ENCODE measurements around the gene GNAT3.

Gene GNAT3

DNA sequence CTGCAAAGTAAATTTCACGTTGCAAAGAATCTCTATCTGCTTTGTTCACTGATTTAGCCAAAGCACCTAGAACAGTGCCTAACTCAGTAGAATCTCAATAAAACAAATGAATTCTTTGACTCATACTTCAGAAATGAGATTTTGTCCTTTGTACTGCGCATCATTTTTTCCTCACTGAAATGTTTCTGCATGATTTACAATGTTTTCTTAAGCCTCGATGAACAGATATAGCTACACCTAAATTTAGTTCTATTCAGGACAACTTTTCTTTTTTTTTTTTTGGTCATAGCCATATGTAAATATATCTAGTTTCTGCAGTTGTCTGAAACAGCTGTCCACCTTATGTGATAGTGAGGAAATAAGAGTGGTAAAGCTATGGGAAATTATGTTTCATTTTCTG, 15.3 kb downstream of the GNAT3 start:
- H3K4me3 ChIP-seq (ENCODE audit: low read depth, low read length): no peak overlapping the region
- DNase-seq (ENCODE audit: low read depth): no peak
- TF ChIP-seq, protein P1, sequence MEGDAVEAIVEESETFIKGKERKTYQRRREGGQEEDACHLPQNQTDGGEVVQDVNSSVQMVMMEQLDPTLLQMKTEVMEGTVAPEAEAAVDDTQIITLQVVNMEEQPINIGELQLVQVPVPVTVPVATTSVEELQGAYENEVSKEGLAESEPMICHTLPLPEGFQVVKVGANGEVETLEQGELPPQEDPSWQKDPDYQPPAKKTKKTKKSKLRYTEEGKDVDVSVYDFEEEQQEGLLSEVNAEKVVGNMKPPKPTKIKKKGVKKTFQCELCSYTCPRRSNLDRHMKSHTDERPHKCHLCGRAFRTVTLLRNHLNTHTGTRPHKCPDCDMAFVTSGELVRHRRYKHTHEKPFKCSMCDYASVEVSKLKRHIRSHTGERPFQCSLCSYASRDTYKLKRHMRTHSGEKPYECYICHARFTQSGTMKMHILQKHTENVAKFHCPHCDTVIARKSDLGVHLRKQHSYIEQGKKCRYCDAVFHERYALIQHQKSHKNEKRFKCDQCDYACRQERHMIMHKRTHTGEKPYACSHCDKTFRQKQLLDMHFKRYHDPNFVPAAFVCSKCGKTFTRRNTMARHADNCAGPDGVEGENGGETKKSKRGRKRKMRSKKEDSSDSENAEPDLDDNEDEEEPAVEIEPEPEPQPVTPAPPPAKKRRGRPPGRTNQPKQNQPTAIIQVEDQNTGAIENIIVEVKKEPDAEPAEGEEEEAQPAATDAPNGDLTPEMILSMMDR (IDR thresholded peaks at IDR 0.05; ENCODE audit: low read depth, low read length, missing control alignments): no peak
- in situ Hi-C loops (cut with HindIII; ENCODE audit: low sequenced_read_pairs): no loop called here

DNA sequence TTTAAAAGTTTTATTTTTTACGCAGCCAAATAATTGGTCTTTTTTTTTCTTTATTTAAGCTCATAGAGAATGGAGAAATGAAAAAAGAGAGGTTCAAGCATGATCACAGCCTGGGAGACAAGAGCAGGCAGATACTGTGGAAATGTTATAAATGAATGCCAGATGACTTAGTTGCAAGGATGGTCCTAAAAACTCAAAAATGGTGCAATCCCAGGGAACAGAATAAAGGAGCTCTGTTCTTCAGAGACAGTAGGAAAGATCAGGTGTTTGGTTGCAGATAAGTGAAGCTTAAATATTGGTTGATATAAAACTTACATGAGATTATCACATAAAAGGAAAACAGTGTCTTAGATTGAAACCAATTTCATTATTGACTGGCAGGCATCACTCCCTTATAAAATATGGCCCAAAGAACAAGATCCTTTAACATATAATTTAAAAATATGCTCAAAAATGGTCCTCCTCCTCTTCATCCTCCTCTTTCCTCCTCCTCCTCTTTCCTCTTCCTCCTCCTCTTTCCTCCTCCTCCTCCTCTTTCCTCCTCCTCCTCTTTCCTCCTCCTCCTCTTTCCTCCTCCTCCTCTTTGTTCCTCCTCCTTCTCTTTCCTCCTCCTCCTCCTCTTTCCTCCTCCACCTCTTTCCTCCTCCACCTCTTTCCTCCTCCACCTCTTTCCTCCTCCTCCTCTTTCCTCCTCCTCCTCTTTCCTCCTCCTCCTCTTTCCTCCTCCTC, 18.6 kb downstream of the GNAT3 start:
- TF ChIP-seq, protein P1 (IDR thresholded peaks at IDR 0.05; ENCODE audit: low read depth, low read length, missing control alignments): no peak
- H3K4me3 ChIP-seq (ENCODE audit: low read depth, low read length): no peak overlapping the region
- DNase-seq (ENCODE audit: low read depth): no peak
- in situ Hi-C loops (cut with HindIII; ENCODE audit: low sequenced_read_pairs): no loop called here

DNA sequence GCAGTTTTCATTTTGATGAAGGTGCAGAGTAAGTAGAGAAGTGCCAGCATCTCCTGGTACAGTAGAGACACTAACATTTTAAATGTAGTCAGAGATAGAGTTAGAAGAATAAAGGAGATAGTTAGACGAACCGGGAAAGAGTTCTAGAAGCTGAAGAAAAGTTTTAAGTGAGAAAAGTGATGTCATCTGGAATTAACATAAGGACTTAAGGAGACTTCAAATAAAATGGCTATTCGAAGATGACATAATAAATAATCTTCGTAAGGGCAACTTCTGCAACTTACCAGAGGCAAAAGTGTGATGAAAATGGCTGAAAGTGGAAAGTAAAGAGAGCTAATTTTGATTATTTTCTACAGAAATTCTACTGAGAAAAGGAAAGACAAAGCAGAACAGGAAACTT, 20.4 kb downstream of the GNAT3 start:
- DNase-seq (ENCODE audit: low read depth): no peak
- in situ Hi-C loops (cut with HindIII; ENCODE audit: low sequenced_read_pairs): no loop called here
- no peak overlapping the region for H3K4me3 ChIP-seq (ENCODE audit: low read depth, low read length)
- TF ChIP-seq, protein P1 (IDR thresholded peaks at IDR 0.05; ENCODE audit: low read depth, low read length, missing control alignments): no peak

DNA sequence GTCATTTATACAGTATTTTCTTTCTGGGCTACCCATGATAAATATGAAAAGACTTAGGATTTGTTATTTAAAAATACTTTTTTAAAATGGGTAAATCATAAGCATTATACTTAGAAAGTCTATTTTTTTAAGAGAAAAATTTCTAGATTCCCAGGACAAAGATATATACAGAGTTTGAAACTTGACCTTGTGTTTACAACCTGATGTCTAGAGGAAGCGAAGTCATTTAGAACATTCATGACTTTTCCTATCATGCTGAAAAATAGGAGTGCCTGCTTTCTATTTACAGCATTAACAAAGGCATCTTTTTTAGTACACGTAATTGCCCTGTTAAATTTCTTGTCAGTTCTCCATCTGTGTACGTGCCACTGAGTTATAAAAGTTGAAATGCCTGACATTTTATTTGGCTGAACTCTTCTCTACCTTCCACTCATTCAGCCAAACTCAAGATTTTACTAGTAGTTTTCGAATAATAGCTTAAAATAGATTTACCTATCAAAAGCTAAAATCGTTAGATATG, 23.0 kb downstream of the GNAT3 start:
- in situ Hi-C loops (cut with HindIII; ENCODE audit: low sequenced_read_pairs): no loop called here
- DNase-seq (ENCODE audit: low read depth): no peak
- H3K4me3 ChIP-seq (ENCODE audit: low read depth, low read length): no peak overlapping the region

DNA sequence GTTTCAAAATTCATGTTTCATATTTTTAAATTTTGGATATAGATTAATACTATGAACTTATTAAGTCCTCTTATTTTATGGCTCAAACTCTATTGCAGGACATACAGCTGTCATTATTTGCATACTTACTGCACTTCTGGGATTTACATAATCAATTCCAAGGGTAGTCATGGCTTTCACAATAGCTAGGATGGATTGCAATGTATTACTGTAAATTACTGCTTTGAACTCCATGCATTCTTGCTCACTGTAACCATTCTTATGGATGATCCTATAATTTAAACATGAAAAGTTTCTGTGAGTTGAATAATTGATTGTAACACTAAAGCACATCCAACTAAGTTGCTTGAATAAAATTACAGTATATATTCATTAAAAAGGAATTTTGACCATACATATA, 23.5 kb downstream of the GNAT3 start:
- TF ChIP-seq, protein P1 (IDR thresholded peaks at IDR 0.05; ENCODE audit: low read depth, low read length, missing control alignments): no peak
- in situ Hi-C loops (cut with HindIII; ENCODE audit: low sequenced_read_pairs): no loop called here
- no peak for DNase-seq (ENCODE audit: low read depth)

More for the DNA sequence above, 23.0 kb downstream of the GNAT3 start:
- TF ChIP-seq, protein P1 (IDR thresholded peaks at IDR 0.05; ENCODE audit: low read depth, low read length, missing control alignments): no peak

DNA sequence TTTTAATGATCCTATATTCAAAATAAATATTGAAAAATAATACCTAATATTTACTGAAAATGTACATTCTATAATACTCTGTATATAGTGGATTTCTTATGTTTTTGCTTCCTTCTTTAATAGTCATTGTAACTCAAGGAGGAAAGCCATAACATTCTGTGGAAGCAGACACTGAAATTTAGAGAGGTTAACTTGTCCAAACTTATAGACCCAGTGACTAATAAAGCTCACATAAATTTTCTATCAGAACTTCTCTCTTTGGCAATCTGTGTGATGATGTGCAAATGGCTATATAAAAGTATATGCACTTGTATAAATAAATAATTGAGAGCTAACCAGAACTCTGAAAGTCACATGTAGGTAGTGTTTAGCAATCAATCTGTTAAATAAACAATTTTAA, 26.1 kb downstream of the GNAT3 start:
- no peak for DNase-seq (ENCODE audit: low read depth)
- in situ Hi-C loops (cut with HindIII; ENCODE audit: low sequenced_read_pairs): no loop called here

More for the DNA sequence above, 23.5 kb downstream of the GNAT3 start:
- no peak overlapping the region for H3K4me3 ChIP-seq (ENCODE audit: low read depth, low read length)

More for the DNA sequence above, 26.1 kb downstream of the GNAT3 start:
- no peak overlapping the region for H3K4me3 ChIP-seq (ENCODE audit: low read depth, low read length)
- TF ChIP-seq, protein P1 (IDR thresholded peaks at IDR 0.05; ENCODE audit: low read depth, low read length, missing control alignments): no peak
